HepG2 (cell line): Measurements from ENCODE around the gene NFYB. TPM values are rescaled to one million over a fixed set of nuclear protein-coding genes. Genes with fewer than 3 reads are reported as not detected.

Source experiments
- ASH2L ChIP-seq: fragments of 300-600, 200-600 bp; sonication (generic); IDR thresholded peaks from 2 replicates; pipeline ENCODE4 v1.7.0; 2017; ENCODE audit warnings: low read depth, mild to moderate bottlenecking, moderate library complexity, mixed read lengths, low read length; ENCODE audit not compliant: insufficient read length
- EP300 ChIP-seq, 3 experiments: sonication (generic) in 1 of 3; formaldehyde crosslinking in 1 of 3; IDR thresholded peaks; 2 replicates each; pipeline versions ENCODE4 v1.5.1 to v1.6.1; 2011 to 2020; ENCODE audit warnings: low read depth in 2 of 3, low read length in 2 of 3, borderline replicate concordance in 1 of 3, improper control_type of control experiment in 1 of 3, mild to moderate bottlenecking in 1 of 3, missing genetic modification reagents in 1 of 3, moderate library complexity in 1 of 3
- KAT2B ChIP-seq: fragments of 150-350 bp; IDR thresholded peaks from 2 replicates; pipeline ENCODE4 v1.6.1; 2014; ENCODE audit warnings: low read depth, low read length, borderline replicate concordance
- KLF12 ChIP-seq: sonication (generic); formaldehyde crosslinking; IDR thresholded peaks from 2 replicates; pipeline ENCODE4 v1.4.0; 2020; ENCODE audit warnings: missing genetic modification reagents, borderline replicate concordance
- MTA3 ChIP-seq: sonication (generic); formaldehyde crosslinking; IDR thresholded peaks from 2 replicates; pipeline ENCODE4 v1.4.0; 2020; ENCODE audit warnings: missing genetic modification reagents
- PAWR ChIP-seq: sonication (generic); formaldehyde crosslinking; IDR thresholded peaks from 2 replicates; pipeline ENCODE4 v1.4.0; 2020; ENCODE audit warnings: missing genetic modification reagents, mild to moderate bottlenecking, borderline replicate concordance
- PAX8 ChIP-seq: sonication (generic); formaldehyde crosslinking; IDR thresholded peaks from 2 replicates; pipeline ENCODE4 v1.8.0; 2022; ENCODE audit warnings: mild to moderate bottlenecking, missing genetic modification reagents, borderline replicate concordance
- POLR2A ChIP-seq, 2 experiments: IDR thresholded peaks; 2 replicates each; pipeline ENCODE4 v1.6.1; 2011; ENCODE audit warnings: low read depth in 2 of 2, low read length in 2 of 2, mild to moderate bottlenecking in 1 of 2, moderate library complexity in 1 of 2; ENCODE audit not compliant: insufficient read depth in 1 of 2
- POLR2AphosphoS2 ChIP-seq: IDR thresholded peaks from 2 replicates; pipeline ENCODE4 v1.6.1; 2011; ENCODE audit warnings: low read depth, low read length, improper control_type of control experiment
- TGIF2 ChIP-seq: IDR thresholded peaks from 2 replicates; pipeline ENCODE4 v1.6.1; 2016; ENCODE audit warnings: control low read depth, missing compliant biosample characterization
- ZEB1 ChIP-seq: IDR thresholded peaks from 2 replicates; pipeline ENCODE4 v1.6.1; 2012; ENCODE audit warnings: mild to moderate bottlenecking, low read depth, inconsistent platforms; ENCODE audit not compliant: insufficient replicate concordance
- ZFP36L1 ChIP-seq: sonication (generic); formaldehyde crosslinking; IDR thresholded peaks from 2 replicates; pipeline ENCODE4 v1.8.0; 2022; ENCODE audit warnings: mild to moderate bottlenecking, missing genetic modification reagents, moderate library complexity
- ZFYVE20 ChIP-seq: sonication (generic); formaldehyde crosslinking; IDR thresholded peaks from 2 replicates; pipeline ENCODE4 v1.8.0; 2023; ENCODE audit warnings: low read depth, mild to moderate bottlenecking, moderate library complexity, missing genetic modification reagents, borderline replicate concordance
- ZNF563 ChIP-seq: sonication (generic); formaldehyde crosslinking; IDR thresholded peaks from 2 replicates; pipeline ENCODE4 v1.8.0; 2022; ENCODE audit warnings: mild to moderate bottlenecking, moderate library complexity, missing genetic modification reagents
- ZNF790 ChIP-seq: sonication (generic); formaldehyde crosslinking; IDR thresholded peaks from 2 replicates; pipeline ENCODE4 v1.8.0; 2022; ENCODE audit warnings: missing genetic modification reagents, mild to moderate bottlenecking, borderline replicate concordance
- polyA plus RNA-seq, 8 experiments: library from polyadenylated mRNA; depleted of rRNA in 3 of 8; stranded (reverse) in 7 of 8; unstranded in 1 of 8; fragments of >200 nt; fragmentation: Illumina TruSeq in 4 of 8; extraction: Trizol in 4 of 8; gene quantifications; 2 replicates each; pipeline versions ENCODE4 v1.2.1 to v1.2.3, GENCODE V29; 2011 to 2016; ENCODE audit warnings: low read depth in 4 of 8, missing spikeins in 1 of 8, mixed read lengths in 1 of 8; ENCODE audit not compliant: insufficient read depth in 1 of 8
- total RNA-seq, 5 experiments: library from RNA; depleted of rRNA; stranded (reverse); fragments of >200 nt; fragmentation: Illumina TruSeq; extraction: Trizol; gene quantifications; 2 replicates each; pipeline ENCODE4 v1.2.3, GENCODE V29; 2016; ENCODE audit warnings: low read depth in 1 of 5
- TF ChIP-seq, protein P1 (sequence below): sonication (generic); formaldehyde crosslinking; IDR thresholded peaks from 2 replicates; pipeline ENCODE4 v1.9.0; 2021; ENCODE audit warnings: missing genetic modification reagents, borderline replicate concordance
- TF ChIP-seq, protein P2 (sequence below), 2 experiments: fragments of 450-650 bp in 1 of 2; sonication (generic) in 1 of 2; formaldehyde crosslinking; IDR thresholded peaks; 2 replicates each; pipeline versions ENCODE4 v1.5.0 to v1.8.0; 2020 to 2022; ENCODE audit warnings: mild to moderate bottlenecking in 1 of 2, missing genetic modification reagents in 1 of 2
- TF ChIP-seq, protein P3 (sequence below): sonication (generic); formaldehyde crosslinking; IDR thresholded peaks from 2 replicates; pipeline ENCODE4 v1.8.0; 2022; ENCODE audit warnings: missing genetic modification reagents, mild to moderate bottlenecking, borderline replicate concordance
- TF ChIP-seq, protein P4 (sequence below): sonication (generic); formaldehyde crosslinking; IDR thresholded peaks from 2 replicates; pipeline ENCODE4; 2020; ENCODE audit warnings: missing genetic modification reagents, mild to moderate bottlenecking, borderline replicate concordance

NFYB gene
- total and polyA plus RNA-seq, 2 of the 13 experiments (the other 11 are each of a cell fraction or from before 2014, with no cell fraction given) = 18.7 to 36.6 TPM

DNA sequence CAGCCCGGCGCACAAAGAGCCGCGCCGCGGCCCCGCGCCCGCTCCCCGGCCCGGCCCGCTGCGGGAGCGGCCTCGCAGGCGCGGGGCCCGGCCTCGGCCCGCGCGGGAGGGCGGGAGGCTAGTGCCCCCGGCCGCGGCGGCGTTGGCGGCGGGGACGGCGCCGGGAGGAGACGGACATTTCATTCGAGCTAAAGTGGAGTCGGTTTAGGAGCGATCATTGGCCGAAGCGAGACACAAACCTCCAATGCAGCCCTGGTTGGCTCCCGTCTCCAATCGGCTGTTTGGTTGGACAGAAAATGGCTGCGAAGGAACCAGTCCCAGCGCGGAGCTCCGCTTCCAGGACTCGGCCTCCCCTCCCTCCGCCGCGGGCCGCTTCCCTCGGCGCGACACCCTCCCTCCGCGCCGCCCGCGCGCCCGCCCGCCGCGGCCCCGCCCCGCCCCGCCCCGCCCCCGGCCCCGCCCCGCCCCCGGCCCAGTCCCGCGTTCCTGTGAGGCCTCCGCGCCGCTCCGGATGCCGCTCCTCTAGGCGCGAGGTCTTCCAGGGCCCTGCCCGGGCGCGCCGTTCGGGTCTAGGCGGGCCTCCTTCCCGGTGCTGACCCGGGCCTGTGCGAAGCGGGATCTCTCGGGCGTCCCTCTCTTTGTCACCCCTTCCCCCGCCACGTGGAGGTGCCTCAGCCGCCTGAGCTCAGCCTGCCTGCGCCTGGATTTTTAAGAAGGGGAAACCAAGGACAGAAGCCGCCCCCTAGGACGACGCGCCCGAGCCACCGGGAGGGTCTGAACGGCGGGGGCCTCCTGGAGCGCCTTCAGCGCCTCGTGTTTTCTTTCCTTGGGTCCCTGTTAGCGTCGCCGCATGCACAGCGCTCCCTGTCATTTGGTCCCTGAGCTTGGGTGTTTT lies at the start of gene NFYB (continued):
- TF ChIP-seq, protein P1, sequence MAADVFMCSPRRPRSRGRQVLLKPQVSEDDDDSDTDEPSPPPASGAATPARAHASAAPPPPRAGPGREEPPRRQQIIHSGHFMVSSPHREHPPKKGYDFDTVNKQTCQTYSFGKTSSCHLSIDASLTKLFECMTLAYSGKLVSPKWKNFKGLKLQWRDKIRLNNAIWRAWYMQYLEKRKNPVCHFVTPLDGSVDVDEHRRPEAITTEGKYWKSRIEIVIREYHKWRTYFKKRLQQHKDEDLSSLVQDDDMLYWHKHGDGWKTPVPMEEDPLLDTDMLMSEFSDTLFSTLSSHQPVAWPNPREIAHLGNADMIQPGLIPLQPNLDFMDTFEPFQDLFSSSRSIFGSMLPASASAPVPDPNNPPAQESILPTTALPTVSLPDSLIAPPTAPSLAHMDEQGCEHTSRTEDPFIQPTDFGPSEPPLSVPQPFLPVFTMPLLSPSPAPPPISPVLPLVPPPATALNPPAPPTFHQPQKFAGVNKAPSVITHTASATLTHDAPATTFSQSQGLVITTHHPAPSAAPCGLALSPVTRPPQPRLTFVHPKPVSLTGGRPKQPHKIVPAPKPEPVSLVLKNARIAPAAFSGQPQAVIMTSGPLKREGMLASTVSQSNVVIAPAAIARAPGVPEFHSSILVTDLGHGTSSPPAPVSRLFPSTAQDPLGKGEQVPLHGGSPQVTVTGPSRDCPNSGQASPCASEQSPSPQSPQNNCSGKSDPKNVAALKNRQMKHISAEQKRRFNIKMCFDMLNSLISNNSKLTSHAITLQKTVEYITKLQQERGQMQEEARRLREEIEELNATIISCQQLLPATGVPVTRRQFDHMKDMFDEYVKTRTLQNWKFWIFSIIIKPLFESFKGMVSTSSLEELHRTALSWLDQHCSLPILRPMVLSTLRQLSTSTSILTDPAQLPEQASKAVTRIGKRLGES (CRISPR knock-in tag) = 0 out of 2 replicates have a peak, but pooled peaks have one; percentile 38
- TF ChIP-seq MTA3 (CRISPR knock-in tag) = no peak
- 0 out of 2 replicates have a peak, but pooled peaks have one; percentile 24 for TF ChIP-seq TGIF2 (CRISPR knock-in tag)
- TF ChIP-seq ZNF790 (CRISPR knock-in tag) = 0 out of 2 replicates have a peak, but pooled peaks have one; percentile 83
- TF ChIP-seq ASH2L = peak; percentile 17
- peak in 1 of 2 experiments; percentile 99; a peak in 2 of 4 replicates for TF ChIP-seq EP300 (IDR thresholded peaks at IDR 0.05; ENCODE audit: low read depth in 2 of 2, low read length in 2 of 2)
- TF ChIP-seq EP300 (CRISPR knock-in tag; IDR thresholded peaks at IDR 0.05; ENCODE audit: borderline replicate concordance) = no peak
- TF ChIP-seq, protein P2, sequence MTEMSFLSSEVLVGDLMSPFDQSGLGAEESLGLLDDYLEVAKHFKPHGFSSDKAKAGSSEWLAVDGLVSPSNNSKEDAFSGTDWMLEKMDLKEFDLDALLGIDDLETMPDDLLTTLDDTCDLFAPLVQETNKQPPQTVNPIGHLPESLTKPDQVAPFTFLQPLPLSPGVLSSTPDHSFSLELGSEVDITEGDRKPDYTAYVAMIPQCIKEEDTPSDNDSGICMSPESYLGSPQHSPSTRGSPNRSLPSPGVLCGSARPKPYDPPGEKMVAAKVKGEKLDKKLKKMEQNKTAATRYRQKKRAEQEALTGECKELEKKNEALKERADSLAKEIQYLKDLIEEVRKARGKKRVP (CRISPR knock-in tag; IDR thresholded peaks at IDR 0.05) = 0 out of 4 replicates have a peak, but pooled peaks of 1 of the 2 experiments have one; percentile 18
- TF ChIP-seq ZFP36L1 (CRISPR knock-in tag) = no peak
- peak; percentile 80 for TF ChIP-seq ZNF563 (CRISPR knock-in tag)
- TF ChIP-seq POLR2AphosphoS2 = no peak
- no peak for TF ChIP-seq KAT2B
- peak; percentile 64 to 87 for TF ChIP-seq POLR2A (IDR thresholded peaks at IDR 0.05; ENCODE audit: insufficient read depth in 1 of 2, low read depth in 2 of 2, low read length in 2 of 2)
- TF ChIP-seq KLF12 (CRISPR knock-in tag) = no peak; the same call in 1 of the 2 replicates
- TF ChIP-seq, protein P3, sequence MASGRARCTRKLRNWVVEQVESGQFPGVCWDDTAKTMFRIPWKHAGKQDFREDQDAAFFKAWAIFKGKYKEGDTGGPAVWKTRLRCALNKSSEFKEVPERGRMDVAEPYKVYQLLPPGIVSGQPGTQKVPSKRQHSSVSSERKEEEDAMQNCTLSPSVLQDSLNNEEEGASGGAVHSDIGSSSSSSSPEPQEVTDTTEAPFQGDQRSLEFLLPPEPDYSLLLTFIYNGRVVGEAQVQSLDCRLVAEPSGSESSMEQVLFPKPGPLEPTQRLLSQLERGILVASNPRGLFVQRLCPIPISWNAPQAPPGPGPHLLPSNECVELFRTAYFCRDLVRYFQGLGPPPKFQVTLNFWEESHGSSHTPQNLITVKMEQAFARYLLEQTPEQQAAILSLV (CRISPR knock-in tag) = peak; percentile 78
- no peak for TF ChIP-seq PAWR (CRISPR knock-in tag)
- 0 out of 2 replicates have a peak, but pooled peaks have one; percentile 67 for TF ChIP-seq PAX8 (CRISPR knock-in tag)
- peak; percentile 39 for TF ChIP-seq ZEB1
- TF ChIP-seq, protein P4, sequence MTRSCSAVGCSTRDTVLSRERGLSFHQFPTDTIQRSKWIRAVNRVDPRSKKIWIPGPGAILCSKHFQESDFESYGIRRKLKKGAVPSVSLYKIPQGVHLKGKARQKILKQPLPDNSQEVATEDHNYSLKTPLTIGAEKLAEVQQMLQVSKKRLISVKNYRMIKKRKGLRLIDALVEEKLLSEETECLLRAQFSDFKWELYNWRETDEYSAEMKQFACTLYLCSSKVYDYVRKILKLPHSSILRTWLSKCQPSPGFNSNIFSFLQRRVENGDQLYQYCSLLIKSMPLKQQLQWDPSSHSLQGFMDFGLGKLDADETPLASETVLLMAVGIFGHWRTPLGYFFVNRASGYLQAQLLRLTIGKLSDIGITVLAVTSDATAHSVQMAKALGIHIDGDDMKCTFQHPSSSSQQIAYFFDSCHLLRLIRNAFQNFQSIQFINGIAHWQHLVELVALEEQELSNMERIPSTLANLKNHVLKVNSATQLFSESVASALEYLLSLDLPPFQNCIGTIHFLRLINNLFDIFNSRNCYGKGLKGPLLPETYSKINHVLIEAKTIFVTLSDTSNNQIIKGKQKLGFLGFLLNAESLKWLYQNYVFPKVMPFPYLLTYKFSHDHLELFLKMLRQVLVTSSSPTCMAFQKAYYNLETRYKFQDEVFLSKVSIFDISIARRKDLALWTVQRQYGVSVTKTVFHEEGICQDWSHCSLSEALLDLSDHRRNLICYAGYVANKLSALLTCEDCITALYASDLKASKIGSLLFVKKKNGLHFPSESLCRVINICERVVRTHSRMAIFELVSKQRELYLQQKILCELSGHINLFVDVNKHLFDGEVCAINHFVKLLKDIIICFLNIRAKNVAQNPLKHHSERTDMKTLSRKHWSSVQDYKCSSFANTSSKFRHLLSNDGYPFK (CRISPR knock-in tag) = peak; percentile 67; the same call in 1 of the 2 replicates
- TF ChIP-seq ZFYVE20 (CRISPR knock-in tag) = no peak
